ENCODE data around the gene MAN1C1.

The MAN1C1 gene

DNA sequence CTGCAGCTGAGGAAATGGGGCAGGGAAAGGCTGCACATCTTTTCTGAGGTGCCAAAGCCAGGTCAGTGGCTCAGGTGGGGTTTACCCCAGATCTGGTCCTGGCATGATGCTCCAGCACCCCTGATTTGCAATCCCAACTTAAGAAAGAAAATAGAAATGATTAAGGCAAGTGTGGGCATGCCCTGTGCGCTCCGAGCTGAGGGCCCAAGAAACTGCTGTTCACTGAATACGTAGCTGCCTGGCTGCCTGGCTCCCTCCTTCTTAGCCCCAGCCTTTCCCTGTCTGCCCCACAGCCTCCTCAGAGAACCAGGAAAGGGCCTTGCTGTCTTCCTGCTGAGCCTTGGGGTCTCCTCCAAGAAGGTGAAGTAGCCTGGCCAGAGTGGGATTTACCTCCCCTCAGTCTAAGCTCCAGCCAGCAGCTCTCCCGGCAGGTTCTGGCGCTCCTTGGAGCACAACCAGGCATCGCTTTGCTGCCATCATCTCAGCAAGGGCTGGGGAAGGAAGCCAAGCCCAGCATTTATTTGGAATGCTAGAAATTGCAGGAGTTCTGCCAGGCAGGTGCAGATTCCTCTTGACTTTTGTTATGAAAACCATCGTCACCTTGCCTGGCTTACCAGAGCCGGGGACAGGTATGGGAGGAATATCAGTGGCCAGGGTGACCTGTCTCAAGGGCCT lies 132.1 kb downstream of the MAN1C1 start:
- H3K4me3 ChIP-seq (ENCODE audit: low read depth, low read length): no peak overlapping the region
- H3K9ac ChIP-seq (ENCODE audit: low read length): peak overlapping the region; percentile 6
- no peaks in the 10 kb centered on the region for H3K36me3 ChIP-seq (ENCODE audit: control insufficient read depth, insufficient read depth, low read length)
- H3K27ac ChIP-seq (ENCODE audit: low read depth, low read length): peak overlapping the region; percentile 2; the same call in 1 of the 2 replicates
- H3K4me1 ChIP-seq (ENCODE audit: control insufficient read depth, insufficient read depth, low read length): peaks cover 39% of the 10 kb centered on the region
- no peaks in the 10 kb centered on the region for H3K27me3 ChIP-seq (ENCODE audit: control insufficient read depth, insufficient read depth, low read length)
- no peaks in the 10 kb centered on the region for H3K9me3 ChIP-seq (ENCODE audit: control insufficient read depth, insufficient read depth, low read depth, low read length)

DNA sequence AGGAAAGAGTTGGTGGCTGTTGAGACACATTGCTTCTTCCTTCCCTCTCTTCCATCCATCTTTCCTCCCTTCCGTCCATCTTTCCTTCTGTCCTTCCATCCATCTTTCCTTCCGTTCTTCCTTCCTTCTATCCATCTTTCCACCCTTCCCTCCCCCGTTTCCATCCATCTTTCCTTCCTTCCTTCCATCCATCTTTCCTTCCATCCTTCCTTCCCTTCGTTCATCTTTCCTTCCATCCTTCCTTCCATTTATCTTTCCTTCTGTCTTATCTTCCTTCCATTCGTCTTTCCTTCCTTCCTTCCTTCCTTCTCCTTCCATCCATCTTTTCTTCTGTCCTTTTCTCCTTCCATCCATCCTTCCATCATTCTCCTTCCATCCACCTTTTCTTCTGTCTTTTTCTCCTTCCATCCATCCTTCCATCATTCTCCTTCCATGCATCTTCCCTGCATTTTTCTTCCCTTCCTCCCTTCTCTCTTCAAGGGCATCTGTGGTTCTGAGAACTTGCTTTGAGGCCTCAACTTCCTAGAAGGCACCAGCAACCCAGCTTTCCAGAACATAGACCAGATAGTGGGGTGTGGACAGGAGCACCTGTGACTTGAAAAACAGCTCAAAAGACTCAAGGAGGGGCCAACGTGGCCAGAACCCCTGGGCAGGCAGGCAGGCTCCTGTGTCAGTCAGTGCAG lies 134.5 kb downstream of the MAN1C1 start:
- no peaks in the 10 kb centered on the region for H3K9me3 ChIP-seq (ENCODE audit: control insufficient read depth, insufficient read depth, low read depth, low read length)
- H3K27me3 ChIP-seq (ENCODE audit: control insufficient read depth, insufficient read depth, low read length): no peaks in the 10 kb centered on the region
- no peaks in the 10 kb centered on the region for H3K36me3 ChIP-seq (ENCODE audit: control insufficient read depth, insufficient read depth, low read length)
- H3K9ac ChIP-seq (ENCODE audit: low read length): no peak overlapping the region
- no peak overlapping the region for H3K27ac ChIP-seq (ENCODE audit: low read depth, low read length)
- no peak overlapping the region for H3K4me3 ChIP-seq (ENCODE audit: low read depth, low read length)
- H3K4me1 ChIP-seq (ENCODE audit: control insufficient read depth, insufficient read depth, low read length): peaks cover 25% of the 10 kb centered on the region

DNA sequence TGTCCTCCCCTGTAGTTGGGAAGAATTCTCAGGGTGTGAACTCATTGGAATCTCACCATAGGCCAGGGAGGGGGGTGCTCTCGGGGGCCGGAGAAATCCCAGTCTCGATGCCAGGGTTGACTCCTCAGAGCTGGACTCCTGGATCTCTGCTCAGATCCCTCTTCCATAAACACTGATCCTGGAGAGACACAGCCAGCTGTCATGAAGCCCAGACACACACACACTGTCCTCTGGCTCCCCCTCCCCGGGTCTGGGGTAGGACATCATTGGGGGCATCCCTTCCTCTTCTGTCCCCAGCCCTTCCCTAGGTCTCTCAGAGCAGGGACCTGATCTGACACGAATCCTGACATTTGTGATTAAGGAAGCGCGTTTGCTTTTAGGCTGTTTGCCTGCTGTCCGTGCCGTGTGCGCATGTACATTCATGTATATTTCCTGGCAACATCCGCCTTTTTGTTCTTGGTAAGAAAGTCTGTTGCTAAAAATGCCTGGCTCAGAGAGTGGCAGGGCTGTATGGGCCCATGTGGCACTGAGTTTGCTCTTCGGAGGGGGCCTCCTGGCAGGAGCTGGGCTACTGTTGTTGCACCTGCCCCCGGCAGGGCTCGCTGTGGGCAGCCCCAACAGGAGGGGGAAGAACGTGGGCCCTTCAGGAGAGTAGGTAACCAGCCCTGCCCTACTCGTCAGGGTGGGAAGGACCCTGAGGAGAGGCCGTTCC lies 138.0 kb downstream of the MAN1C1 start:
- H3K4me1 ChIP-seq (ENCODE audit: control insufficient read depth, insufficient read depth, low read length): peaks cover 19% of the 10 kb centered on the region
- no peaks in the 10 kb centered on the region for H3K36me3 ChIP-seq (ENCODE audit: control insufficient read depth, insufficient read depth, low read length)
- H3K27ac ChIP-seq (ENCODE audit: low read depth, low read length): no peak overlapping the region
- H3K27me3 ChIP-seq (ENCODE audit: control insufficient read depth, insufficient read depth, low read length): no peaks in the 10 kb centered on the region
- H3K9me3 ChIP-seq (ENCODE audit: control insufficient read depth, insufficient read depth, low read depth, low read length): no peaks in the 10 kb centered on the region
- H3K9ac ChIP-seq (ENCODE audit: low read length): no peak overlapping the region
- no peak overlapping the region for H3K4me3 ChIP-seq (ENCODE audit: low read depth, low read length)

DNA sequence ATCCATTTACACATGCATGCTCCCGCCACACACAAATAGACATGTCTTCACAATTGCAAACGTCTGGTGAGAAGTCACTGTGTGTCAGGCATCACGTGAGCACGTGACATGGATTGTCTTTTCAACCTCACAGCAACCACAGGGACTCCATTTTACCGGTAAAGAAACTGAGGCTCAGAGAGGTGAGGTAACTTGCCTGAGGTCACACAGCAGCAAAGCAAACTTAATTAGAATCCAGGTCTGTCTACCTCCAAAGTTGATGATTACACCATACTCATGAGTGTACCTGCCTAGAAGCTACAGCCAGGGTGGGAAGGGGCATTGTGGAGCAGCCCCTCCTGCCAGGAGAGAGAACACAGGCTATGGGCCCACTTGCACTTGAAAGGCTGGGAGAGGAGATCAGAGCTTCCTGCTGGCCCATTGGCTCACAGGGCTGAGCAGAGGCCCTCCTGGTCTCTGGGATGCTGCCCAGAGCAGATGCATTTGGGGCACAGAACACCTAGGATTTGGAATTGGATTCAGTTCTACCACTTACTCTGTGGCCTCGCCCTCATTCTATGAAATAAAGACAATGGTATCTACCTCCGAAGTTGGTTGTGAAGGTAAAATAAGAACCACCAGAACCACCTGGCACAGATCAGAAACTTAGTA lies 139.0 kb downstream of the MAN1C1 start:
- H3K9me3 ChIP-seq (ENCODE audit: control insufficient read depth, insufficient read depth, low read depth, low read length): no peaks in the 10 kb centered on the region
- H3K27me3 ChIP-seq (ENCODE audit: control insufficient read depth, insufficient read depth, low read length): no peaks in the 10 kb centered on the region
- H3K4me1 ChIP-seq (ENCODE audit: control insufficient read depth, insufficient read depth, low read length): peaks cover 25% of the 10 kb centered on the region
- H3K27ac ChIP-seq (ENCODE audit: low read depth, low read length): no peak overlapping the region
- no peaks in the 10 kb centered on the region for H3K36me3 ChIP-seq (ENCODE audit: control insufficient read depth, insufficient read depth, low read length)
- no peak overlapping the region for H3K9ac ChIP-seq (ENCODE audit: low read length)
- no peak overlapping the region for H3K4me3 ChIP-seq (ENCODE audit: low read depth, low read length)

DNA sequence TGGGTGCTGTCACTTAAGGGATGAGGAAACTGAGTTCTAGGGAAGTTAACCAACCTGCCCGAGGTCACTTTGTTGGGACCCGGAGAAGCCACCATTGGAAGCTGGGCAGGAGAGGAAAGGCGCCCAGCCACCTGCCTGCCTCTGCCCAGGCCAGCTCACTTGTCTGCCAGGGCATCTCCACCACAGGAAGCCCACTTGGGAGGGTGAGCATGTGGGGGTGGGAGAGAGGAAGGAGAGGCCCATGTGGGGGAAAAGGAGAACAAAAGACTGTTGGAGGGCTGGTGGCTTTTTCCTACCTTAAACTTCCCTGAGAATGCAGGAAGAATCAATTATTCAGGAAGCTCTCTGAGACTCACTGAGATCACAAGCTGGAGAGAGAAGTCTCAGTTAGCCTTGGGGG lies 139.6 kb downstream of the MAN1C1 start:
- Histone ChIP-seq H3K9ac (ENCODE audit: low read length) (no peak overlapping the region), H3K36me3 (ENCODE audit: control insufficient read depth, insufficient read depth, low read length) (no peaks in the 10 kb centered on the region)

DNA sequence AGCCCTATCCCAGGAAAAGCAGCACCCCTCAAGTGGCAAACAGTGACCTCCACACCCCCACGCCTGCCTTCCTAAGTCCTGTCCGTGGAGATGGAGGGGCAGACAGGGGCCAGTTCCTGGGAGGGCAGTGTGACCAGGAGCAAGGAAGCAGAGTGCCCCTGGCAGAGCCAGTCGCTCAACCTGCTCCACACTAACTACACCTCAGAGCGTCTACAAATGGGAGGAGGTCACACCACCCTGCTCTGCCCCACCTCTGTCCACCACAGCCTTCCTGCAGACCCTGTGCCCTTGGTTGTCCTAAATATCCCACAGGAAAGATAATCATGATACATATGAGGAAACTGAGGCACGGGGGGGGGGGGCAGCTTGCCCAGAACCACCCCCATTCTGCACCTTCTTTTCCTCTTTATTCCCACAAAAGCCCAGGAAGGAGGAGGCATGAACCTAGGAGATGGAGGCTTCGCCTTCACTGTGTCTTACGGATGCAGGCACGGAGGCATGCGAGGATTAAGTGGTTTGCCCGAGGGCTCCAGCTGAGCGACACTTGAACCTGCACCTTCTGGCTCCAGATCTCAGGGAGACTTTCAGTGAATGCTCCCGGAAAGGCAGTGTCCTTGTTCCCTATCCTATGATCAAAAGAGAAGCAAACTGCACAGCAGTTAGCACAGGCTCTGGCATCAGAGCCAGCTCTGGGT lies 140.7 kb downstream of the MAN1C1 start:
- Histone ChIP-seq H3K27ac (ENCODE audit: low read depth, low read length) (no peak overlapping the region), H3K9ac (ENCODE audit: low read length) (no peak overlapping the region), H3K4me3 (ENCODE audit: low read depth, low read length) (no peak overlapping the region), H3K36me3 (ENCODE audit: control insufficient read depth, insufficient read depth, low read length) (no peaks in the 10 kb centered on the region), H3K27me3 (ENCODE audit: control insufficient read depth, insufficient read depth, low read length) (no peaks in the 10 kb centered on the region), H3K4me1 (ENCODE audit: control insufficient read depth, insufficient read depth, low read length) (peaks cover 25% of the 10 kb centered on the region), H3K9me3 (ENCODE audit: control insufficient read depth, insufficient read depth, low read depth, low read length) (no peaks in the 10 kb centered on the region)

More for the DNA sequence above, 139.6 kb downstream of the MAN1C1 start:
- no peak overlapping the region for H3K27ac ChIP-seq (ENCODE audit: low read depth, low read length)
- no peak overlapping the region for H3K4me3 ChIP-seq (ENCODE audit: low read depth, low read length)
- peaks cover 25% of the 10 kb centered on the region for H3K4me1 ChIP-seq (ENCODE audit: control insufficient read depth, insufficient read depth, low read length)
- H3K27me3 ChIP-seq (ENCODE audit: control insufficient read depth, insufficient read depth, low read length): no peaks in the 10 kb centered on the region
- H3K9me3 ChIP-seq (ENCODE audit: control insufficient read depth, insufficient read depth, low read depth, low read length): no peaks in the 10 kb centered on the region

DNA sequence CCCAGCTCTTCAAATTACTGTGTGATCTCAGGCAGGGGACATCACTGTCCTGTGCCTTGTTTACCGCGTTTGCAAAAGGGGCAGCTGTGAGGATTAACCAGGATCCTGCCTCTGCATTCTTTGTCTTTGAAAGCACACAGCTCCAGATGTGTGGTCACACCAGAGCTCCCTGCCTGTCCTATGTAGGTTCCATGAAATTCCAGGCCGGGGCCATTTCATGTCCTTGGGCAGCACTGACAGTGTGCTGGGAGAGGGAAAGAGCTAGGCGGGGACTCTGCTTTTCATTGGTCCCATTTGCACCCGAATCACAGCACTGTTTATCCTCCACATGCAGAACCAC lies 141.2 kb downstream of the MAN1C1 start:
- H3K27ac ChIP-seq (ENCODE audit: low read depth, low read length): no peak overlapping the region
- no peaks in the 10 kb centered on the region for H3K9me3 ChIP-seq (ENCODE audit: control insufficient read depth, insufficient read depth, low read depth, low read length)
- no peak overlapping the region for H3K9ac ChIP-seq (ENCODE audit: low read length)
- no peaks in the 10 kb centered on the region for H3K27me3 ChIP-seq (ENCODE audit: control insufficient read depth, insufficient read depth, low read length)
- H3K4me1 ChIP-seq (ENCODE audit: control insufficient read depth, insufficient read depth, low read length): peaks cover 25% of the 10 kb centered on the region
- no peak overlapping the region for H3K4me3 ChIP-seq (ENCODE audit: low read depth, low read length)
- H3K36me3 ChIP-seq (ENCODE audit: control insufficient read depth, insufficient read depth, low read length): no peaks in the 10 kb centered on the region

DNA sequence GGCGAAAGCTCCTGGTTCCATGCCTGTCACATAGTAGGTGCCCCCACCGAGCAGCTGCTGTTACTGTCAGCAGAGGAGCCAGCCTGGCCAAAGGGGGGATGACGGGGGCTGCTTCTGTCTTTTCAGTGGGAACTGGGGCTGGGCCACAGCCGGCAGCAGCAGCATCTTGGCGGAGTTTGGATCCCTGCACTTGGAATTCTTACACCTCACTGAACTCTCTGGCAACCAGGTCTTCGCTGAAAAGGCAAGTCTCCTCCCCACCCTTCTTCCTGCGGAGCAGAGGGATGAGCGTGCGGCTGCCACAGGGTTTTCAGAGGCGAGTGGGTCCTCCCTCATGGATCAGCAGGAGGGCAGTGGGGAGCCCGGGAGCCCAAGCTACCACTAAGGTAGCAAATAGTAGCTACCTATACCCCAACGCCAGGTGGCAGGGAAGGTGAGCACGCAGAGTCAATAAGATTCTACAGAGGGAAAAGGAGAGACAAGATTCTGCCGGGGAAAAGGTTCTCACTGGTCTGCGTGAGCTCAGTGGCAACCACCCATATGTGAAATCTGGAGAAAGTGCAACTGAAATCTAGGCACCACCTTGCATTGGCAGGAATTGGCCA lies 142.0 kb downstream of the MAN1C1 start:
- H3K4me1 ChIP-seq (ENCODE audit: control insufficient read depth, insufficient read depth, low read length): peaks cover 25% of the 10 kb centered on the region
- H3K27ac ChIP-seq (ENCODE audit: low read depth, low read length): no peak overlapping the region
- no peaks in the 10 kb centered on the region for H3K9me3 ChIP-seq (ENCODE audit: control insufficient read depth, insufficient read depth, low read depth, low read length)
- H3K4me3 ChIP-seq (ENCODE audit: low read depth, low read length): no peak overlapping the region
- no peaks in the 10 kb centered on the region for H3K27me3 ChIP-seq (ENCODE audit: control insufficient read depth, insufficient read depth, low read length)
- no peak overlapping the region for H3K9ac ChIP-seq (ENCODE audit: low read length)
- H3K36me3 ChIP-seq (ENCODE audit: control insufficient read depth, insufficient read depth, low read length): no peaks in the 10 kb centered on the region

DNA sequence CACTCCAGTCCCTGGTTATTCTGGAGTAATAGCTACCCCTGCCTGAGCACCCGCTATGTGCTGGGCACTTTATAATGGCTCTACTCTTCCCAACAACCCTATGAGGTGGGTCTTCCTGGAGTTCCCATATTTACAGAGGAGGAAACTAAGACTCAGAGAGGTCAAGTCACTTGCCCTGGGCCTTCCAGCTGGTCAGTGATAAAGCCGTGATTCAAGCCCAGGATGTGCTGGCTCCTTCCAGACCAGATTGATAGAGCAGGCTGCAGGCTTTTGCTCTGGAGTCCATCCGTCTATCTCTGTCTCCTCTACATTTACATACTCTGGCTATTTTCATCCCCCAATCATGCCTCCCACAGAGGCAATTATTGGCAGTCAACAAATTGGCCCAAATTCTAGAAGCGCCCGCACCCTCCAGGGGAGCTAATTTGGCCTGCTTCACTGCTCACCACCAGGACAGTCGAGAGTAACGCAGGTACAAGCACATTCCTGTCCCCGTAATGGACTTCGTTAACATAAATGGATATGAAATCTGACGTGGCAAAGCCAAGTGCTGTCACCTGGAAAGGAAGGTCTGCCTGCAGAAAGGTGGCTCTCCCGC lies 143.6 kb downstream of the MAN1C1 start:
- Histone ChIP-seq H3K27me3 (ENCODE audit: control insufficient read depth, insufficient read depth, low read length) (no peaks in the 10 kb centered on the region), H3K27ac (ENCODE audit: low read depth, low read length) (no peak overlapping the region), H3K4me1 (ENCODE audit: control insufficient read depth, insufficient read depth, low read length) (peaks cover 25% of the 10 kb centered on the region), H3K9me3 (ENCODE audit: control insufficient read depth, insufficient read depth, low read depth, low read length) (no peaks in the 10 kb centered on the region), H3K4me3 (ENCODE audit: low read depth, low read length) (no peak overlapping the region), H3K9ac (ENCODE audit: low read length) (no peak overlapping the region), H3K36me3 (ENCODE audit: control insufficient read depth, insufficient read depth, low read length) (no peaks in the 10 kb centered on the region)

DNA sequence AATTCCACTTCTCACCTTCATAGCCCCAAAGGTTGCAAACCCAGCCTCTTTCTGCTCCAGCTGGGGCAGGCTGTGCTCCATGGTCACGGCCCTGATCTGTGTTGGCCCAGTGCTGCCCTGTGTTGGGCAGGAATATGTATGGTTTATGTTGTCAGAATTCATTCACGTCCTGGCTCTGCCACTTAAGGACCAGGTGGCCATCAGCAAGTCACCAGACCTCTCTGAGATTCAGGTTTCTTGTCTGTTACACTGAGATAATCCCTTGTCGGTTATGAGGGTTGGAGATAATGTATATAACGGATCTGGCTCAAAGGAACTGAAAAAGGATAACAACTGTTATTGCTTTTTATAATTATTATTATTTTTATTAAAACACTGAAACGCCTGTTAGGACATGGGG lies 144.3 kb downstream of the MAN1C1 start:
- Histone ChIP-seq H3K4me1 (ENCODE audit: control insufficient read depth, insufficient read depth, low read length) (peaks cover 30% of the 10 kb centered on the region), H3K4me3 (ENCODE audit: low read depth, low read length) (no peak overlapping the region), H3K9ac (ENCODE audit: low read length) (no peak overlapping the region), H3K36me3 (ENCODE audit: control insufficient read depth, insufficient read depth, low read length) (no peaks in the 10 kb centered on the region), H3K27ac (ENCODE audit: low read depth, low read length) (no peak overlapping the region), H3K27me3 (ENCODE audit: control insufficient read depth, insufficient read depth, low read length) (no peaks in the 10 kb centered on the region), H3K9me3 (ENCODE audit: control insufficient read depth, insufficient read depth, low read depth, low read length) (no peaks in the 10 kb centered on the region)
